ENCODE data around the gene FAM72B. TPM values are rescaled to one million over a fixed set of nuclear protein-coding genes. Genes with fewer than 3 reads are reported as not detected.
"Not testable (repeated sequence)": the region's sequence is repeated elsewhere in the genome, so short reads cannot be mapped to it uniquely, and the experiment has no call there.

FAM72B gene
- total RNA-seq (2014; rRNA removed; shearing (Covaris generic)), result 0.51 and 1.9 TPM in 2 replicates
- polyA plus RNA-seq (2016; fragmentation: Nextera tagmentation; extraction: Ambion mirVana), result 2.2 and 3.1 TPM in 2 replicates

GRCh38 chr1:121184290-121185127, at the start of gene FAM72B, which contains the start of gene SRGAP2C:
Gene FAM72B (minus strand): TSS chr1:121184340. CDS start chr1:121183489, 851 bp downstream.
Gene SRGAP2C (plus strand): TSS chr1:121184975. CDS start chr1:121187447, 2,472 bp downstream.
- DNase-seq, result peak; percentile 99
- H3K9me3 ChIP-seq (ENCODE audit: low read depth); H3K27me3 ChIP-seq (replicated peaks; ENCODE audit: insufficient read depth); H3K36me3 ChIP-seq (ENCODE audit: low read depth); H4K20me1 ChIP-seq (ENCODE audit: insufficient read depth); H3K9me2 ChIP-seq (ENCODE audit: insufficient read depth); H3F3A ChIP-seq (ENCODE audit: insufficient read depth); H3K79me2 ChIP-seq (ENCODE audit: insufficient read depth); in situ Hi-C loops (cut with MboI); H3K4me1 ChIP-seq (ENCODE audit: insufficient read depth): not testable (repeated sequence)
- peak within 1 kb of the TSS; percentile 72 for H3K4me3 ChIP-seq
- H3K9ac ChIP-seq, result peak within 1 kb of the TSS; percentile 76
- peak within 1 kb of the TSS; percentile 76 for H3K4me2 ChIP-seq (ENCODE audit: unreplicated experiment)
- H3K27ac ChIP-seq, result peak within 1 kb of the TSS; percentile 75
- H2AFZ ChIP-seq, result peak within 1 kb of the TSS; percentile 68
- WGBS, 2 experiments (ENCODE audit: low coverage in 1 of 2, low lambda C conversion rate in 2 of 2, missing lambda C conversion rate in 2 of 2), result 1 to 2% methylated on average over 26 to 41 of the region's 54 CpGs

DNA sequence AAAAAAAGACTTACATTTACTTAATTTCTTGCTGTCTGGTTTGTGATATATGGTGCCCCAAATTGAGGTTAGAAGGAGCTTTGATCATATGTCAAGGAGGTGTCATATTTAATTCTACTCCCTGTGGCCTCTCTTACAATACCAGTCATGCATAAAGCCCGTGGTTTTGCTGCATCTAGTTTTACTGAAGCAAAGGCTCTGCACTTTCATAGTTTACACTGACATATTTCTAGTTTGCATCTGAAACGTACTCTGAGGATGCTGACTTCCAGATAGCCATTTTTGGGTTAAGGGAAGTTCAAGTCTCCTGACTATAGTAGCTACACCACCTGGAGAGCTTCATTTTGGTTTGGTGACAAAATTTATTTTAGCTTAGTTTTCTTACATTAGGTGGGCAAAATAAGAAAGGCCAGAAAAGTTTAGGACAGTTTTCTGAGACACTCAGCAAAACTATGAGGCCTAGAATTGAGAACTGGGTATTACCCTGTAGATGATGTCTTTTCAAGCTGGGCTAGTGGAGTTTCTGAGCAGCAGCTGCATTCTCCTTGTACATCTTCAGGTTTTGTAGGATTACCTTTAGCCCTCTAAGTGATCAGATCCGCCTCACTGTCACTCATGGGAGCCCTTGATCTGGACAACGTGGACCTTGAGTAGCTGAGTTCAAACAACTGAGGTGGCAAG, 48.4 kb upstream of the FAM72B start:
- H3K27ac ChIP-seq; H3K79me2 ChIP-seq (ENCODE audit: insufficient read depth); H4K20me1 ChIP-seq (ENCODE audit: insufficient read depth); H2AFZ ChIP-seq; H3K36me3 ChIP-seq (ENCODE audit: low read depth); DNase-seq; H3K27me3 ChIP-seq (replicated peaks; ENCODE audit: insufficient read depth); H3K9me2 ChIP-seq (ENCODE audit: insufficient read depth); in situ Hi-C loops (cut with MboI); H3K4me2 ChIP-seq (ENCODE audit: unreplicated experiment); H3K9ac ChIP-seq; H3K4me3 ChIP-seq; H3K9me3 ChIP-seq (ENCODE audit: low read depth); H3K4me1 ChIP-seq (ENCODE audit: insufficient read depth); H3F3A ChIP-seq (ENCODE audit: insufficient read depth): not testable (repeated sequence)
- WGBS, 2 experiments (ENCODE audit: low coverage in 1 of 2, low lambda C conversion rate in 2 of 2, missing lambda C conversion rate in 2 of 2), result 100% methylated on average over 1 to 3 of the region's 4 CpGs

- H3K4me2 ChIP-seq (ENCODE audit: unreplicated experiment); H3K9me3 ChIP-seq (ENCODE audit: low read depth); H3K27ac ChIP-seq; in situ Hi-C loops (cut with MboI); H3F3A ChIP-seq (ENCODE audit: insufficient read depth); H3K79me2 ChIP-seq (ENCODE audit: insufficient read depth); H3K4me1 ChIP-seq (ENCODE audit: insufficient read depth); H3K36me3 ChIP-seq (ENCODE audit: low read depth); H3K9ac ChIP-seq; H3K4me3 ChIP-seq; H3K27me3 ChIP-seq (replicated peaks; ENCODE audit: insufficient read depth); H3K9me2 ChIP-seq (ENCODE audit: insufficient read depth); H4K20me1 ChIP-seq (ENCODE audit: insufficient read depth); H2AFZ ChIP-seq; DNase-seq: not testable (repeated sequence)
- 100% methylated on average over 1 of the region's 4 CpGs for WGBS, 2 experiments (ENCODE audit: low coverage in 1 of 2, low lambda C conversion rate in 2 of 2, missing lambda C conversion rate in 2 of 2)
Observed at GRCh38 chr1:121230636-121231035, 46.5 kb upstream of the FAM72B start.

DNA sequence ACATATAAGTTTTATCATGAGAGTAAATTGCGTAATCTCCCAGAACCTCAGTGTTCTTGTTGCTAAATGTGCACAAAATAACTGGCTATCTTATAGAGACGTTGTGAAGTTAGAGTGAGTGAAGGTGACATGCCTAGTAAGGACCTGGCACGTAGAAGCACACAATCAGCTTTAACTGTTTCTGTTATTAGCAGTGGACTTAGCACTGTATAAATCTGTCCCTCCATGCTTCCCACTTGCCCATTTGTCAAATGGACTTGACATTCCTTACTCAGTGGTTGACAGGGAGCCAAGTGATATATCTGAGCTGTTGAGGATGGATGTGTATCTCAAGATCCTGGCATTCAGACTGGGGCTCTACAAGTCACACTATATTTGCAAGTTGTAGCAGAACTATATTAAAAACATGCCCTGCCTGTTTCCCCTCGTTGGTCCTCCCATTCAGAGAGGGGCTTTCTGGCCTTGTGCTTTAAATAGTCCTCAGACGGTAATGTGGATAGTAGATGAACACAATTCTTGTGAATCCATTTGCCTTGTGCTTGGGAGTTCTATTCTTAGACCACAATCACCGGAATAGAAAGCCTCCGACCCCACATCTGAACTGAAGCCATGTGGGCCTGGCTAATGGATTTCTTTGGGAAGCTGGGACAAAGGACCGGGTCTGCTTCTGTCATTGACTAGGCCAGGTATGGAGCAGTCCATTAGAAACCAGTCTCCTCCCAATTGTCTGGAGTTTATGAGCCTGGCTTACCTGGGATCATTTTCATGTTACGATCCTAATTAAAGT, 43.6 kb upstream of the FAM72B start:
- H3K4me3 ChIP-seq; H3K4me1 ChIP-seq (ENCODE audit: insufficient read depth); H4K20me1 ChIP-seq (ENCODE audit: insufficient read depth); H3F3A ChIP-seq (ENCODE audit: insufficient read depth); H2AFZ ChIP-seq; H3K4me2 ChIP-seq (ENCODE audit: unreplicated experiment); H3K79me2 ChIP-seq (ENCODE audit: insufficient read depth); H3K9me3 ChIP-seq (ENCODE audit: low read depth); H3K9ac ChIP-seq; H3K9me2 ChIP-seq (ENCODE audit: insufficient read depth); H3K27me3 ChIP-seq (replicated peaks; ENCODE audit: insufficient read depth); in situ Hi-C loops (cut with MboI); H3K36me3 ChIP-seq (ENCODE audit: low read depth); DNase-seq: not testable (repeated sequence)
- 76 to 93% methylated on average over 3 to 5 of the region's 9 CpGs for WGBS, 2 experiments (ENCODE audit: low coverage in 1 of 2, low lambda C conversion rate in 2 of 2, missing lambda C conversion rate in 2 of 2)
- H3K27ac ChIP-seq, result peak overlapping the region; percentile 46; the same call in 1 of the 2 replicates

- H3K79me2 ChIP-seq (ENCODE audit: insufficient read depth); DNase-seq; H2AFZ ChIP-seq; H3K4me2 ChIP-seq (ENCODE audit: unreplicated experiment); H3K9ac ChIP-seq; H3K27me3 ChIP-seq (replicated peaks; ENCODE audit: insufficient read depth); H3K36me3 ChIP-seq (ENCODE audit: low read depth); H3K9me2 ChIP-seq (ENCODE audit: insufficient read depth); H4K20me1 ChIP-seq (ENCODE audit: insufficient read depth); H3K4me1 ChIP-seq (ENCODE audit: insufficient read depth); H3K9me3 ChIP-seq (ENCODE audit: low read depth); in situ Hi-C loops (cut with MboI); H3K4me3 ChIP-seq; H3F3A ChIP-seq (ENCODE audit: insufficient read depth): not testable (repeated sequence)
- H3K27ac ChIP-seq, result peak overlapping the region; percentile 46; the same call in 1 of the 2 replicates
- 93 to 100% methylated on average over 1 of the region's 2 CpGs for WGBS, 2 experiments (ENCODE audit: low coverage in 1 of 2, low lambda C conversion rate in 2 of 2, missing lambda C conversion rate in 2 of 2)
Observed at GRCh38 chr1:121226925-121227324, 42.8 kb upstream of the FAM72B start.

DNA sequence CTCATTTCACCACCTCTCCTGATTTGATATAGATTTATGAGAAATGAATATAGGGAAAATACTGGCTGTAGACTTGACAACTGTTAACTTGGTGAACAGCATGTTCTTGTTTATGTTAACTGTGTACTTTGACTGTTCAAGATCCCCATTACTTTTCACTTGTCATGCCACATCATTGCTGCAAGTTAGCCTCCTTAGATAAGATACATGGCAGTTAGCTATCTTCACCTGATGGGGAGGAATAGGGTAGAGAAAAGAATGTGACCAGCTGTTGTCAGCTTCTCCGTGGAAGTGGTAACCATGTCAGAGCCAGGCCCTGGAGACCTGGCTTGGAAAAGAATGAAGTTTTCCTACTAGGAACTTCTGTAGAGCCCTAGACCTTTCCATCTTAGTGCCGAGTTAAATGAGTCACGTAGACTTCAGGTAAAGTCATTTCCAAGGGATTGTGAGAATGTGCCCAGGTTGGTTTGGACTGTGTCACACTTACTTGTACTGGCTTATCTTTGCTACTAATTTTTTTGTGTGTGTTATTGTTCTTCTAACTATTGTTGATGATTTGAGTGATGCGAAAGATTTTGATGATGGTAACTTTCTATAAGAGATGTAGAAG, 42.3 kb upstream of the FAM72B start:
- H3K79me2 ChIP-seq (ENCODE audit: insufficient read depth); H3K9me2 ChIP-seq (ENCODE audit: insufficient read depth); H3K27me3 ChIP-seq (replicated peaks; ENCODE audit: insufficient read depth); H3K4me2 ChIP-seq (ENCODE audit: unreplicated experiment); H3K9me3 ChIP-seq (ENCODE audit: low read depth); H3K27ac ChIP-seq; H3K4me1 ChIP-seq (ENCODE audit: insufficient read depth); H3K36me3 ChIP-seq (ENCODE audit: low read depth); H4K20me1 ChIP-seq (ENCODE audit: insufficient read depth); H3F3A ChIP-seq (ENCODE audit: insufficient read depth); DNase-seq; H3K4me3 ChIP-seq; in situ Hi-C loops (cut with MboI); H2AFZ ChIP-seq; H3K9ac ChIP-seq: not testable (repeated sequence)
- 90 to 100% methylated on average over 2 of the region's 4 CpGs for WGBS, 2 experiments (ENCODE audit: low coverage in 1 of 2, low lambda C conversion rate in 2 of 2, missing lambda C conversion rate in 2 of 2)

DNA sequence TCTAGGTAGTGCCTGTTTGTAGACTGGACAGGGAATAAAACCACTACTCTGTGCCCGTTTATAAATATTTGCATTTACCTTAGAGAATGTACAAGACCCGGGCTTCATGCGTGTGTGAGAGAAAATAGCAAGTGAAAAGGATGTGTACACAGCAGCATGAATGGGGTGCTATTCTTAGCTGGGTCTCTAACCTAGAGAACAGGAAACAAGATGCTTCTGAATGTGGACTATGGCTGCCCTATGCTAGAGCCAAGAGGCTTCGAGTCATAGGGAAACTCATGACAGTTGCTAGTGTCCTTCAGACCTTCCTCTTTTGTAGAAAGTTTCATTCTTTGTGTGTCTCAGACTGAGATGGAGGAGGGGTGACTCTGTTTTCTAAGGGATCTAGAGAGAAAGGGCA, 40.6 kb upstream of the FAM72B start:
- H3K9me3 ChIP-seq (ENCODE audit: low read depth); H3F3A ChIP-seq (ENCODE audit: insufficient read depth); DNase-seq; in situ Hi-C loops (cut with MboI); H3K4me1 ChIP-seq (ENCODE audit: insufficient read depth); H3K36me3 ChIP-seq (ENCODE audit: low read depth); H3K9ac ChIP-seq; H3K4me3 ChIP-seq; H3K9me2 ChIP-seq (ENCODE audit: insufficient read depth); H3K79me2 ChIP-seq (ENCODE audit: insufficient read depth); H3K27me3 ChIP-seq (replicated peaks; ENCODE audit: insufficient read depth); H4K20me1 ChIP-seq (ENCODE audit: insufficient read depth); H2AFZ ChIP-seq; H3K4me2 ChIP-seq (ENCODE audit: unreplicated experiment); H3K27ac ChIP-seq: not testable (repeated sequence)
- WGBS, 2 experiments (ENCODE audit: low coverage in 1 of 2, low lambda C conversion rate in 2 of 2, missing lambda C conversion rate in 2 of 2), result 82 to 87% methylated on average over 3 of the region's 4 CpGs

Measured in GM23248 (cell line).